Vagina (tissue), 2 donors: ENCODE results near the gene FBLN7.

Source experiments
- CTCF ChIP-seq, 3 experiments: fragments of 450-650 bp in 2 of 3; fragments of 200-600 bp in 1 of 3; sonication (generic) in 1 of 3; IDR thresholded peaks; one replicate each; pipeline ENCODE4 v1.5.1; 2017 to 2019; ENCODE audit warnings: antibody characterized with exemption in 3 of 3, mild to moderate bottlenecking in 2 of 3, moderate library complexity in 2 of 3
- POLR2A ChIP-seq, 2 donors: fragments of 450-650 bp; IDR thresholded peaks; one replicate each; pipeline ENCODE4 v1.6.1; 2017; ENCODE audit warnings: antibody characterized with exemption in 2 of 2, mild to moderate bottlenecking in 2 of 2, moderate library complexity in 2 of 2
- POLR2AphosphoS5 ChIP-seq, 2 donors: sonication (generic); formaldehyde crosslinking; IDR thresholded peaks; one replicate each; pipeline ENCODE4 v1.9.0; 2017; ENCODE audit warnings: antibody characterized with exemption in 2 of 2, mild to moderate bottlenecking in 2 of 2, low read depth in 1 of 2; ENCODE audit not compliant: insufficient read depth in 1 of 2

- no peak for TF ChIP-seq CTCF (IDR thresholded peaks at IDR 0.05)
- TF ChIP-seq POLR2AphosphoS5 (IDR thresholded peaks at IDR 0.05; ENCODE audit: insufficient read depth in 1 of 2, low read depth in 1 of 2) = no peak
- TF ChIP-seq POLR2A (IDR thresholded peaks at IDR 0.05) = no peak
These were observed 21.3 kb downstream of the FBLN7 start for GRCh38 chr2:112159454-112159921.
